ENCODE measurements around the gene SRGAP3.

GRCh38 chr3:9142362-9142761 lies 107.1 kb downstream of the SRGAP3 start:
- TF ChIP-seq POLR2A (IDR thresholded peaks at IDR 0.05) = no peak
- TF ChIP-seq CTCF (IDR thresholded peaks at IDR 0.05) = no peak
- no peak for TF ChIP-seq EP300 (IDR thresholded peaks at IDR 0.05)
